NCI-H128 (cell line): ENCODE measurements around the gene ANKRD63.

Experiments used
- DNase-seq: peaks from one replicate; lab custom pipeline; 2025; ENCODE audit not compliant: unreplicated experiment; lab: John Stamatoyannopoulos, UW

The ANKRD63 gene

DNA sequence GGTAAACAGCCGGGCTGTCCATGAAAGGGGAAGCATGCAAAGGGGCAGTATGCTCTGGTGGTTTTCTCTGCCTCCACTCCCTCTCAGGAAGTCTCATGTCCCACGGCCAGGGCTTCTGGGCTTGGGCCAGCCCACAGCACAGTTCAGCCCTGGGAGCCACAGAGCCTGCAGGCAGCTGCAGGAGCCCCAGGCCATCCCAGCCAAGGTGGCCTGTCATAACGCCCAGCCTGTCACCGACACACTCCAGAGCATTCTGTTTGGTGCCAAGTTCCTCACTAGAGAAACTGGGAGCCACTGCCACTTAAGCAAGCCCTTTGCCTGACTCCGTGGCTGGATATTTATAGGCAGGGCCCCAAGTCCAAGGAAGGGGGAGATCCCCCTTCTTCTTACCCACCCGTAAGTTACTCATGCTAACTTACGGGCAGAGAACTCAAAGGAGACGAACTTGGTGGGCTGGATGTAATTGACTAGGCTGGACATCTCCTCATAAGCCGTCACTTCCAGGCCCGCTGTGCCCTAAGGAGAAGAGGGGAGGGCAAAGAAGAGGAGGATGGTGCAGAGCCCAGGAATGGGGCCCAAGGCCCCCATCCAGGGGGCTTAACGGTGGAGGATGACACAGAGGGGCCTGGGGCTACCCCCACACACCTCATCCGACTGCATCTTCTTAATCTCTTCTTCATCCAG is 13.2 kb upstream of the ANKRD63 start:
- DNase-seq: no peak

DNA sequence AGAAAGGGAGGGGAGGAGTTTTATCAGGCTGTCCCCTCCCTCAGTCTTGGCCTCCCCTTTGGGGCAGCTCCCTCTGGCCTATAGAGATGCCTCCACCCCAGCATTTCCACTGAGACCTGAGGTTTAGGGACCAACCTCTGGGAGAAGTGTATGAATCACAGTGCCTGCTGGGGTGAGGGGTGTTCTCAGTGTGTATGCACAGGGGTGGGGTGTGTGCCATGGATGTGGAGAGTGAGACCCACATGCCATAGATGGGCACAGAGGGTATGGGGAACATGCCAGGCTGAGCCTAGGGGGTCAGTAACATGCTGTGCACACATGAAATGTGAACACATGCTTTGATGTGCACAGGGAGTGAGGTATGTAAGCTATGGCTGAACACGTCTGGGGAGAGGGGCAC is 12.4 kb upstream of the ANKRD63 start:
- no peak for DNase-seq

DNA sequence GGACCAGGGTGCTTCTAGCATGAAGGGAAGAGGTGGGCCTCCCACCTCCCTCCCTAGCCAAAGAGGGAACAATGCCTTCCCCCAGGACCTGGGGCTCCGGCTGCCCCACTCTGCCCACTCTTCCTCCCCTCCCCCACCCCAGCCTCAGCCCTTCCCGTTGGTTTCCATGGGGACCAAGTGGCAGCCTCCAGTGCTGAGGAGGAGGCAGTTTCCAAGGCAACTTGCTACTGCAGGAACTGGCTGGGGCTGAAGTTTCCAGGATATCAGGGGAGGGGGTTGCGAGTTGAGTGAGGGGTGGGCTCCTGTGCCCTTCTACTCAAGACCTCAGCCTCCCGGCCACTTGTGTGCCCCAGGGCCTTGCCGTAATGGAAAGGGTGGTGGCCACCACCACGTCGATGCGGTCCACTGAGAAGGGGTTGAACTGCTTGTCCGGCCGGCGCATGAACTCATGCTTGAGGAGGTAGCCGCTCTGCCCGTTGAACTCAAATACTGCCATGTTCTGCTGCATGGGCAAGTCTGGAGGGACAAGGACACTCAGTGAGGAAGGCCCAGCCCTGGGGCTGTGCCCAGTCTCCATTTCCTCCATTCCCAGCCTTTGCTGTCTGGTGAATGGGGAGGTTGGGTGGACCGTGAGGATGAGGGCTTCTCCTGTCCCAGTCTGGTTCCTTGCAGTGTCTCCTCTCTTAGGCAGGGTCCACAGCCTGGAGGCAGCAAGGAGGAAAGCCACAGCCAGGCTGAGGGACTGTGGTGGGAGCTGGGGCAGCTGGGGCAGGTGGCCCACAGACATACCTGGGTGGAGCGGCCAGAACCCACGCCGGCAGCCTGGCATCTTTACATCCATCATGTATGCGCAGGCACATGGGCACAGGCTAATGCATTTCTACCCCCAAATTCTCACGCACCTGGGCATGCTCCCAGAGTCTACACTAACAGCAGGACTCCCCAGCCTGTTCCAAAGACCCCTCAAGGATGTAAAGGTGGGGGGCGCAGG is 11.3 kb upstream of the ANKRD63 start:
- no peak for DNase-seq

DNA sequence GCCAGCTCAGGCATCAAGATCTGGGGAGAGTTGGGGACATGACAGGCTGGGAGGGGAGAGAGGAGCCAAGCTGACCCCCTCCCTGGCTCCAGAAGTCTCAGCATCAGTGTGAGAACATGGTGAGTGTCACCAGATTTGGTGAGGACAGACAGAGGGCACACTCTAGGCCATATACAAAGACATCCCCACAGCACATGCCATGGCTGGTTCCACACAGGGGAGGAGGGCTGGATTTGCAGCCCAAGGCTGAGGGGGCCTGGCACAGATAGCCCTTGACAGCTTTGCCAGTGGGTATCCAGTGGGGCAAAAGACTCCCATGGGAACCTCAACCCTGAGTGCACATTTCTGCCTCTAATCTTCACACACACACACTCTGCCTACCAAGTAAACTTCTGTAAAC is 10.1 kb upstream of the ANKRD63 start:
- no peak for DNase-seq

DNA sequence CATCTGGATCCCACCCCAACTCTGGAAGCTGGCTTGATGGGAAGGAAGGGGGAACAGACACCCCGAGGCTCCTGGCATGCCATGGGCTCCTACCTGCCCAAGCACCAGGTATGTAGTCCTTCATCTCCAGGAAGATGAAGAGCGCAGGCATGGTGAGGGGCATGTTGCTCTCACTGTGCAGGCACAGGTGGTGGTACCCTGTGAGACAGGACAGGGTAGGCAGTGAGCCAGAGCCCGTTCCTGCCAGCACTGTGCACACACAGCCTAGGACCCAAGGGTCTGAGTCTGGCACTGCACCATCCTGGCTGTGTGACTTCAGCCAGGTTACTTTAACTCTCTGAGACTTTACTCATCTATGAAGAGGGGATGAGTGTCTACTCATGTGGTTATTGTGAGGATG is 9.4 kb upstream of the ANKRD63 start:
- DNase-seq: no peak

DNA sequence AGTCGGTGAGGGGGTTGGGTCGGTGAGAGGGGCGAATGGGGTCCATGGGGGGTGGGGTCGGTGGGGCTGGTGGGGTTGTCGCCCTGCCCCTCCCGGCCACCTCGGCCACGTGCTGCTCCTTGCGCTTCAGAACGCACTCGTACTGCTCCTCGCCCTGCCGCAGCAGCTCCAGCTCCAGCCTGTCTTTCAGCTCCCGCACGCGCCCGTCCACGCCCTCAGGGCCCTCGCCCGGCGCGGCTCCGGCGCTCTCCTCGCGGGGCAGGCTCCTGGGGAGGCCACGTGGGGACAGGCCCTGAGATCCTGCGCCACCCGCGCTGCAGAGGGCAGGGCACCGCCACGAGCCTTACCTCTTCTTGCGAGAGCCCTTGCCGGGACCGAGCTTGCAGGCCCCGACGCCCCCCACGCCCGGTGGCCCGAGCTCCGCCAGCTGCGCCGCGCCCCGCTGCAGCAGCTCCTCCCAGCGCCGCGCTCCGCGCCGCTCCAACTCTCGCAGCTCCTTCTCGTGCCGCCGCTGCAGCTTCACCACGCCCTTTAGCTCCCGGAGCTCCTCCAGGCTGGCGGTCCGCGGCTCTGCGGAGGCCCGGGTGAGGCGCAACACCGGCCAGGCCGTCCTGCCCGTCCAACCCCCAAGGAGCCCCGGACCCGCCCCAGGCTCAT is 8.2 kb upstream of the ANKRD63 start:
- DNase-seq: no peak

DNA sequence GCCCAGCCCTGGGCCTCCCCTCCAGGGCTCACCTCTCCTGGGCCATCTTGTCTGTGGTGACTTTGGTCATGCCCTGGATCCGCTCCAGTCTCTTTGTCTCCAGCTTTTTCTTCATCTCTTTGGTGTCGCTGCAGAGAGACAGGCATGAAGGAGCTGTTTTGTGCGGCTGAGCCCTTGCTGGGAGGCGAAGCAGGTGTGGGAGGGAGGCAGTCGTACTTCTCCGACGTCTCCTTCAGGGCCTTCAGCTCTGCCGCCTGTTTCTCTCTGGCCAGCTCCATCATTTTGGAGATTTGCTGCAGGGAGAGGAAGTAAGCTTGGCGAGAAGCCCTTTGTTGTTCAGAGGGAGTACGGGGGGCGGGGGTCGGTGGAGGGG is 7.7 kb upstream of the ANKRD63 start:
- DNase-seq: no peak

DNA sequence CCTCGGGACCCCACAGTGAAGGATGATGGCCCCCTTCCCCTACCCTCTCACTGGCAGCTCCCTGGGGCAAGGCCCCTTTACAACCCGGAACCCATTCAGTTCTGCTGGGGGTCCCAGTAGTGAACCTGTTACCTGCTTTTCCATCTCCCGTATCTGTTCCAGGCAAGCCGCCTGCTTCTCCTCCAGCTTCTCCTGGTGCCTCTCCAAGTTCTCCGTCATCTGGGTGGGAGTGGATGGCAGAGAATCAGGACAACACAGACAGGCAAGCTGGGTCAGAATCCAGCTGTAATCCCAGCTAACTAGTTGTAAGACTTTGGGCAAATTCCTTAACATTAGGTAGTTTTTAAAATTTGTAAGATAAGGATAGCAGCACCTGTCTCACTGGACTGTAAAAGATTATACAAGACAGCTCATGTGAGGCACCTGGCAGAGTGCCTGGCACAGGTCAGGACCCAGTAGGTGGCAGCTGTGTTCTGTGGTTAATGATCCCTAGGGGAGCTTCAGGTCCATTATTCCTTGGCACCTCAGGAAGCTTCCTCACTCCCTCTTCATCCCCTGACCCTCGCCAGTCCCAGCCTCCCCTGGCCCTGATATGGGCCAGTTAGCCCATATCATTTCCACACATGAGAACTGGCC is 6.4 kb upstream of the ANKRD63 start:
- DNase-seq: no peak

DNA sequence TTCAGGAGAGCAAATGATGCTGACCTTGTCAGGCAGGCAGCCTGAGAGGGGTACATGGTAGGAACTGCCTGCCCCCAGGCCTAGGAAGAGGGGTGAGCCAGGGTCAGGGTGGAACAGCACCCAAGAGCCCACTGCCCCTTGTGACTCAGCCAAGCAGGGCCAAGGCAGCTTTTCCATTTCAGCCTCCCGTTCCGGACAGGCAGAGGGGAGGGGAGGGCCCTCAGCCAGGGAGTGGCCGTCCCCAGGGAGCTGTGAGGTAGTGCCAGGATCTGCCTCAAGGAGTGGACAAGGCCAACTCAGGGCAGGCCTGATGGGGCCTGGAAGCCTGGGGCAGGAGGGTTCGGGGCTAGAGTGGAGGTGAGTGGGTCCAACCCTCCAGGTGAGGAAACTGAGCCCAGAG is 5.1 kb upstream of the ANKRD63 start:
- no peak for DNase-seq

DNA sequence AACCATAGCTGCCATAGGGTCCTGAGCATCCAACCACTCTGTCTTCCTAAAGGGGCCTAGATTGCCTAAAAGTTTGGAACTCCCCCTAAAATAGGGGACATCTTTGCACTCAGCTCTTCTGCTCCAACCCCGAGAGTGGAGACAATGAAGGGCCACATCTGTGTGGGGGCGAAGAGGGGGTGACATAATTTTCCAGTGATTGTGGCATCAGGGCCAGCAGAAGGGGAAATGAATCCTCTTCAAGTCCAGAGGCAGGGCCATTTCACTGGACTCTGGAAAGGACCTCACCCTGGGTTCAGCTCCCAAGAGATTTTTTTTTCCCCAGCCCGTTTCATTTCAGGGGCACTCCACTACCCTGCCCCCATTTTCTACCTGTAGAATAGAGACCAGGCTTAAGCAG is 4.6 kb upstream of the ANKRD63 start:
- no peak for DNase-seq

DNA sequence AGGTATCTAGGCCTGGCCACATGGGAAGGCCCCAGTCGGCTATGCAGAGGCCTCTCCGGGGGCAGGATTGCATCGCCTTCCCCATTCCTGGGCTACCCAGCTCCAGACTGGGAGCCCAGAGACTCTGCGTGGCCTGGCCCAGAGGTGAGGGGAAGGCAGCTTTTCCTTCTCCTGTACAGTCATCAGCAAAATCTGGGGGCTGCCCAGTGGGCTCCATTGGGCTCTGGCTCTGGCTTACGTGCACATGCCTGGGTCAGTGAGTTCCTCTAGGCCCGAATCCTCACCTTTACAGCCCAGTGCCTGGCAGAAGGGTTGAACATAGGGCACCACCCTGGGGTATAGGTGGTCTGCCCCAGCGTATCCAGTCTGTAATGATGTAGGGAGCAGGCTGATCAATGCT is 3.9 kb upstream of the ANKRD63 start:
- DNase-seq: no peak

DNA sequence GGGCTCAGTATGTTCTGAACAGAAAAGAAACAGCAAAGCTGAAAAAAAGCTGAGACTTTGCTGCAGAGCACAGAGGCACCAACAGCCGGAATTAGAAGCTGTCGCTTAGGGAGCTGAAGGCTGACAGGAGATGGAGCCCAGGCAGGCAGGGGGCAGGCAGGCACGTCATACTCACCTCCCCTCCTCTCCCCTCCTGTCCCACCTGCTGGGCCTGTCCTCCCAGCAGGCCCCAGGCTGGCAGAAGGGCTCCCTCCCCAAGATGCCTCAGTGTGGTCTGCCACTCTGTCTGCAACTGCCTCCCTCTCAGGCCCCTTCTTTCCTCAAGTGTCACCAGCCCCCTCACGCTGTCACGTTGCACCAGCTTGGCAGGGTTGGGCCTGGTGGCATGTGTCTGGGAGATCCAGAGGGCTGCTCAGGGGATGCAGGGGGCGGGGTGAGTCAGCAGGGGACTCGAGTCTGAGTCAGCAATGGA is 3.2 kb upstream of the ANKRD63 start:
- no peak for DNase-seq

DNA sequence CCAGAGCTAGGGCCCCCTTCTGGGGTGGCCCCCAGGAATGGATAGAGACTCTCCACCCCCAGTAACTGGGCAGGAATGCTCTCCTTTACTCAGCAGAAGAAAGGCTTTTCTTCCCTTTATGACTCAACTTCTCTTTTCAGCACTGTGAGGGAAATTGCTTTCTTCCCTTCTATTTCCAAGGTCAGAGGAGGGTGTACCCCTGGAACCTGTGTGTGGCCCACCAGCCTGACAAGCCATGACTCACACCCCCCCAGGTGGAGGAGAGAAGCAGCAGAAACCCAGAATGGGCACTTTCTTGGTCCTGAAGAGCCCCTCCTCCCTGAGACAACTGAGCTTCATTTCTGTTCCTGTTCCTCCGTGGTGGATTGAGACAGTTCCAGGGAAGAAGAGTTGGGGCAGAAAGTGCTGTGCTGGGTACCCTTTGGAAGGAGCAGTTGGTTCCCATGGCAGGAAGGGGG is 2.7 kb upstream of the ANKRD63 start:
- DNase-seq: no peak

DNA sequence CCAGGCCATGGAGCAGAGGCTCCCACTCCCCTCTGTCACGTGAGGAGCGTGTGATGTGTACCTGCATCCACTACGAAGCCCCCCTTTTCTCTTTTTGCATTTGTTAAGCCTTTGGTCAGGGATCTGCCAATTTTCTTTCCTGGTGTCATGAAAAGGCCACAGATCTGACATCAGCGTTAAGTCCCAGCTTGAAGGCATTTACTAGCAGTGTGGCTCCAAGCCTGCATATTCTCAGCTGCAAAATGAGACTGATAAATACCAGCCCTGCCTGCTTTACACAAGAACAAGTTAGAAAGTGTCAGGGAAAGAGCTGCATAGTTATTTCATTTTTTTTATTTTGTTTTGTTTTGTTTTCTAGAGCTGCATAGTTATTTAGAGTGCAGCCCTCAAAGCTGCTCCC is 2.3 kb upstream of the ANKRD63 start:
- DNase-seq: no peak

DNA sequence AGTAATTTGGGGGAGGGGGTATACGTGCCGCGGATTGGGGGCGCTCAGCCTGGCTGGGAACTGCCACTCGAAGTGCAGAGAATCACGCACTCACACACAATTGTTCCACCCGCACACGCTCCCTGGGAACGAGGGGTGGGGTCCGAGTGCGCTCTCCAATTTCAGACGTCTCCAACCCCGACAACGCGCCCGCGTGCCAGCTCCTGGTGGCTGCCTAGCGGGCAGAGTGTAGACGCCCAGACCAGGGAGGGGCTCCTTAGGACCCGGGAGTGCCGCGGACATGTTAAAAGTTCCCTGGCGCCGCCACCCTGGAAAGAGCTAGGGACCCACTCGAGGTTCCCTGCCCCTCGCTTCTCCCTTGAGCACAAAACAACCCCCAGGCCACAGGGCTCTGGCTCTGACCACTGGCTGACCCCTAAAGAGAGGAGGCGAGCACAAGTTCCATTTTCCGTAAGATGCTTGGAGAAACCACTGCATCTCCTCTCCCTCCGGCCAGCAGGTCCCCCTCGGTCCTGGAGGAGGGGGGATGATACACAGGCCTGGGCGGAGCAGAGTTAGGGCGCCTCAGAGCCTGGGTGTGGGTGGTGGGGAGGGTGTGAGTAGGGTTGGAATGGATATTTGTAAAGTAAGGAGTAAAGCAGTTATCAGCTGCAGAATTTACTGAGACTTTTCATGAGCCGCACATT is 894 bp upstream of the ANKRD63 start:
- no peak for DNase-seq

DNA sequence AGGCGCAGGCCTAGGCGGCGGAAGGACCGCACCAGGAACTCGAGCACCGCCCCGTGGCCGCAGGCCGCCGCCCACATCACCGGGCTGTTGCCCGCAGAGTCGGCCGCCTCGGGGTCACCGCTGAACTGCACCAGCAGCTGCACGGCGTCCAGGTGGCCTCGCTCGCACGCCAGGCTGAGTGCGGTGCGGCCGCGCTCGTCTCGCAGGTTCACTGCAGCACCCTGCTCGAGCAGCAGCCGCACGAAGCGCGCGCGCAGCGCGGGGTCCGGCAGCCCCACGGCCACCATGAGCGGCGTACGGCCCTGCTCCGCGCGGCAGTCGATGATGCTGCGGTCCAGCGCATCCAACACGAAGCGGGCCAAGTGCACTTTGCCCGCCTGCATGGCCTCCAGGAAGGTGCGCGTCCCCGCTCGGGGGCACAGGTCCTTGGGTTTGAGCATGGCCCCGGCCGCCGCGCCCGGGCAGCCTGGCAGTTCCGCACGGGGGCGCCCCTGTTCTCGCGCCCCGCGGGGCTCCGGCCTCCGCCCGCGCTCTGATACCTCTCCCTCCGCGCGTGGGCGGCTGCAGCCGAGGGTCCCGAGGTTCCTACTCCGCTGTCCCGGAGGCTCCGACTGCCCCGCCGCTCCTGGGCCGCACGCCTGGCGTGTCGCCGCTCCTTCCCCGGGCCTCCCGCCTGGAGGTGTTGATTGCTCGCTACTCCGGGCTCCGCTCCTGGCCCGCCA is 556 bp downstream of the ANKRD63 start:
- no peak for DNase-seq

DNA sequence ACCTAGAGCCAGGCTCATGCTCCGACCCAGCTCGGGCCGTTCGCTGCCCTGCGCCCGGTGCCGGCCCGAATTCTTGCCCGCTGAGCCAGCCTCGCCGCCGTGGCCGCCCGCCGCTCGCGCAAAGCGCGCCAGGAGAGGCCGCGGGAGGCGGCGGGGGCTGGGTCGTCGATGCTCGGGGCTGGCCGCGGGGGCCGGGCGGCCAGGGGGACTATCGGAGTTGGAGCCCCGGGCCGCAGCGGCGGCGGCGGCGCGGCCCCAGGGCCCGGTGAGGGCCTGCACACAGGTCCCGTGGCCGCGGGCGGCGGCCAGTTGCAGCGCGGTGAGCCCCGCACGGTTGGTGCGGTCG is 1.1 kb downstream of the ANKRD63 start:
- DNase-seq: no peak

DNA sequence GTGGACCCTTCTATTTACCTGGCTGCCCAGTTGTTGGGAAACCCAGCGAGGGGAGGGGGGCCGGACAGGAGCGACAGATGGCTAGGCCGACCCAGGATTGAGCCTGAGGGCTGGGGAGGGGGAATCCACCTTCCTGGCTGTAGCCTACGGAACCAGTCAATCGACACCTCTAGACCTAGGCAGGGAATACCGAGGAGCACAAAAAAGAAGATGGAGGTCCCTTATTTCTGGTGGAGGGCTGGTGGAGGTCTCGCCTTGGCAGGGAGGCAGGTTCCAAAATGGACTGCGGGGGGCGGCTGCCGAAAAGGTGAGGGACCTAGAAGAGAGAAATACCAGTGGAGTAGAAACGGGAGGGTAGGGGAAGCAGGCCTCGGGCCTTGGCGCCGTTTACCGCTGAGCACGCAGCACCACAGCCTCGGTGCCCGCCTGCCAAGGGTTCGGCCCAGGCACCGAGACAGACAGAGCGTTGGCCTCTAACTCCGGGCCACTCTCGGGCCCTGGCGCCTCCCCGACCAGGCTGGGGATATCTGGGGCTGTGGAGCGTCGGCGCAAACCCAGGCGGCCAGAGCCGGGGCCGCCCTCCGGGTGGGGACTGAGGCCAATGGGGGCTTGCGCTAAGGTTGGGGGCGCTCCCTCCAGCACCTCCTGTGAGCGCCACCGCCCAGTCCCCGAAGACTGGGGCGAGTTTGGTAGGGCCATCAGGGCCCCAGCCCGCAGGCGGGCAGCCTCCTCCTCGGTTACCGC is 1.6 kb downstream of the ANKRD63 start:
- no peak for DNase-seq

DNA sequence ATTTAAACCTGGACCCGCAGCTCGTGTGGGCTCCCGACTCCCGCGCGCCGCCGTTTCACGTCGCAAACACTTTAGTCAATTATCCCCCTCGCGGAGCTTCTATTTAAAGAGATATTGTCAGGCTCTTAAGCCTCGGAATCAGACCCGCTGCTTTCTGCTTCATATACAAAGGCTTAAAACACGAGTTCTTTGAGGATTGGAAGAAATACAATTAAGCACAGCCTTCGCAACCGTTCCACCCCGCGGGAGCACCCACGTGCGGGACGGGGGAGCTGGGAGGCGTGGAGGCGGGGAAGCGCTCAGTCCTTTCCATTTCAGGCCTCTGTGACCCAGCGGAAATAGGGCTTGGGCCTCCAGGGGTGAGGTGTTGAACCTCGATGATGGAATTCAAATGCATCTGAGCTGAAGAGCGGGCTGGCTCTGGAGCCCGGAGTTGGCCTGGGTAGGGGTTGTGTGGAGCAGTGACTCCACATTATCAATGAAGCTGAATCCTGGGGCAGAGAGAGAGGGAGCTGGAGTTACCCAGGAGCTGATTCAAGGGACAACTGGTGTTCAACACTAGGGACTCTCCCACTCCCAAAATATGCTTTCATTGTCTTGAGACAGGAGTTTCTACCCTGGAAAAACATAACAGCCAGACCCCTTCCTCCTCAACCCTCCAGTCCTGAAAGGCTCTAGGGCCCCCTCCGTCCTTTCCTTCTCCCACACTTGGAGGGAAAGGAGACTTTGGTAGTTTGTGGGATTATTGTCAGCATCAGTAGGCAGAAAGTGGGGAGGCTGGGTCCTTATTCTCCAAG is 2.4 kb downstream of the ANKRD63 start:
- no peak for DNase-seq
